K562 (cell line): ENCODE data around the gene TANC1. TPM values are rescaled to one million over a fixed set of nuclear protein-coding genes. Genes with fewer than 3 reads are reported as not detected.

Experiments
- CHD7 ChIP-seq: fragments of 200-600 bp; sonication (generic); IDR thresholded peaks from one replicate; pipeline ENCODE4 v1.6.1; 2012; ENCODE audit warnings: mild to moderate bottlenecking, low read depth, low read length, inconsistent platforms
- CTCFL ChIP-seq: IDR thresholded peaks from 2 replicates; pipeline ENCODE4 v1.6.1; 2011; ENCODE audit warnings: borderline replicate concordance, low read depth, mild to moderate bottlenecking, moderate library complexity, low read length; ENCODE audit not compliant: insufficient read depth, poor library complexity, severe bottlenecking
- DIDO1 ChIP-seq: fragments of 450-650 bp; IDR thresholded peaks from 2 replicates; pipeline ENCODE4 v1.6.1; 2016; ENCODE audit warnings: low read depth, missing biosample characterization, missing genetic modification characterization
- EGR1 ChIP-seq: fragments of 450-650 bp; conservative IDR thresholded peaks from 2 replicates; pipeline ENCODE4 v1.6.1; 2017; ENCODE audit warnings: mild to moderate bottlenecking
- FUS ChIP-seq: fragments of 200-400 bp; formaldehyde crosslinking; optimal IDR thresholded peaks from 2 replicates; pipeline ENCODE3; 2017; ENCODE audit warnings: low read depth, low read length
- NUFIP1 ChIP-seq: fragments of 450-650 bp; IDR thresholded peaks from 2 replicates; pipeline ENCODE4 v1.6.1; 2018; ENCODE audit not compliant: partially characterized antibody
- PHB2 ChIP-seq: fragments of 450-650 bp; IDR thresholded peaks from 2 replicates; pipeline ENCODE4 v1.6.1; 2017; ENCODE audit warnings: low read depth
- ZBTB12 ChIP-seq: fragments of 250-450 bp; sonication (Bioruptor Pico); IDR thresholded peaks from 2 replicates; pipeline ENCODE4 v1.4.0; 2020
- ZBTB8A ChIP-seq: fragments of 450-650 bp; IDR thresholded peaks from 2 replicates; pipeline ENCODE4 v1.6.1; 2018; ENCODE audit warnings: mild to moderate bottlenecking, moderate library complexity; ENCODE audit not compliant: partially characterized antibody
- ZNF445 ChIP-seq: fragments of 250-450 bp; sonication (Bioruptor Pico); IDR thresholded peaks from 2 replicates; pipeline ENCODE4 v1.4.0; 2020; ENCODE audit warnings: low read depth, mild to moderate bottlenecking, moderate library complexity
- ZSCAN32 ChIP-seq: fragments of 450-650 bp; formaldehyde crosslinking; IDR thresholded peaks from 2 replicates; pipeline ENCODE4 v1.4.0; 2020; ENCODE audit warnings: mild to moderate bottlenecking, moderate library complexity
- polyA plus RNA-seq, 8 experiments: library from polyadenylated mRNA; depleted of rRNA in 4 of 8; stranded (reverse) in 5 of 8; unstranded in 3 of 8; fragments of >200 nt; fragmentation: Nextera tagmentation in 2 of 8; fragmentation: Illumina TruSeq in 1 of 8; extraction: Ambion mirVana in 2 of 8; extraction: Trizol in 1 of 8; gene quantifications; 2 replicates each; pipeline versions ENCODE4 v1.2.1 to v1.2.3, GENCODE V29; 2011 to 2014; ENCODE audit warnings: inconsistent platforms in 1 of 8, missing spikeins in 1 of 8
- total RNA-seq, 7 experiments: library from RNA; depleted of rRNA in 6 of 7; stranded (reverse); fragments of >200 nt in 6 of 7; fragmentation: Illumina TruSeq in 2 of 7; extraction: Trizol in 2 of 7; gene quantifications; 2 replicates each; pipeline versions ENCODE4 v1.2.1 to v1.2.3, GENCODE V29; 2011 to 2021; ENCODE audit warnings: low replicate concordance in 1 of 7

TANC1 gene
- total and polyA plus RNA-seq, 9 of the 15 experiments (the other 6 are each of a cell fraction or from before 2014, with no cell fraction given), result under 0.01 to 0.20 (median 0.07) TPM; not detected in 1

GRCh38 chr2:159152128-159152778 lies 183.8 kb downstream of the TANC1 start (continued):
- TF ChIP-seq CHD7, result no peak
- TF ChIP-seq ZNF445 (CRISPR knock-in tag), result no peak
- TF ChIP-seq ZBTB8A, result no peak
- TF ChIP-seq EGR1, result no peak
- TF ChIP-seq CTCFL, result no peak
- TF ChIP-seq ZSCAN32 (CRISPR knock-in tag), result no peak
- no peak for TF ChIP-seq DIDO1
- TF ChIP-seq ZBTB12 (CRISPR knock-in tag), result peak; percentile 41; the same call in 1 of the 2 replicates
- TF ChIP-seq PHB2, result no peak
- TF ChIP-seq FUS, result no peak
- no peak for TF ChIP-seq NUFIP1
